GM21390 (cell line): ENCODE measurements around the gene BCL2L12.

Experiments used
- ATAC-seq: cut with Tn5 transposase; IDR thresholded peaks from one replicate; pipeline ENCODE4 v1.9.1; 2021; ENCODE audit not compliant: unreplicated experiment

BCL2L12 gene

DNA sequence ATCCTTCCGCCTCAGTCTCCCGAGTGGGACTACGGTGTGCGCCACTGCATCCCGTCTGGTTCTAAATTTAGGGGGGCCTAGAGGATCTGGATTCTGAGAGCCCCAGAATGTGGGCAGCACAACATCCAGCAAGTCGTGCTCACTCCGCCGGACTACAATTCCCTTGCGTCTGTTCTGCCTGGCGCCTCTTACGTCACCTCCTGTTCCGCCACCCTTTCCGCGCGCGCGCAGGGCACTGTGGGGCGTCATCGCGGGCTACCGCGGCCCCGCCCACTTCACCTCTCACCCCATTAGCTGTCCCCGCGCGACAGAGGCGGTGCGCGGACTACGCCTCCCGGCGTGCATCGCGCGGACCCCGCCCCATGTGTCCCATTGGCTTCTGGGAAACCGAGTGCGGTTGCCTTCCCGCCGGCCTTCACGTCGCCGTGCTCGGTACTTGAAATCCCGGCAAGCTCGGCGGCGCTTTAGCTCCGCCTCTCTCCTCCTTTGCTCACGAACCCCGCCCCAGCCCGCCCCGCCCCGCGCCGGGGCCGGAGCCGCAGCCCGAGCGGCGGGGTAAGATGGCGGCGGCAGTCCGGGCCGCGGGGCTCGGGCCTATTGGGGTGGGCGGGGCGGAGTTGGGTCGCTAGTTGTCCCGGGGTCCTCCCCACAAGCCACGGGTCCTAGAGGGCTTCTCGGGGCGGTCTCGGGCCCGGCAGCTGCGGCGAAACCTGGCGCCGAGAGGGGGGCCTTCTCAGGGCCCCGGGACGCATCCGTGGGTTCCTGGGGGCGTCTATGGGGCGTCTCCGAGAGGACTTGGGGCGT, 23.8 kb upstream of the BCL2L12 start, which contains the start of gene SCAF1:
Gene SCAF1 (plus strand): TSS at position 522 of the 804 bp plus-strand sequence. CDS start 2,818 bp downstream, outside the sequence.
- peak; percentile 59 for ATAC-seq

GRCh38 chr19:49642492-49643035, 23.2 kb upstream of the BCL2L12 start:
- no peak for ATAC-seq

GRCh38 chr19:49643466-49643865, 22.3 kb upstream of the BCL2L12 start:
- no peak for ATAC-seq

GRCh38 chr19:49645592-49645991, 20.1 kb upstream of the BCL2L12 start:
- ATAC-seq: no peak

GRCh38 chr19:49645995-49646394, 19.7 kb upstream of the BCL2L12 start:
- no peak for ATAC-seq

DNA sequence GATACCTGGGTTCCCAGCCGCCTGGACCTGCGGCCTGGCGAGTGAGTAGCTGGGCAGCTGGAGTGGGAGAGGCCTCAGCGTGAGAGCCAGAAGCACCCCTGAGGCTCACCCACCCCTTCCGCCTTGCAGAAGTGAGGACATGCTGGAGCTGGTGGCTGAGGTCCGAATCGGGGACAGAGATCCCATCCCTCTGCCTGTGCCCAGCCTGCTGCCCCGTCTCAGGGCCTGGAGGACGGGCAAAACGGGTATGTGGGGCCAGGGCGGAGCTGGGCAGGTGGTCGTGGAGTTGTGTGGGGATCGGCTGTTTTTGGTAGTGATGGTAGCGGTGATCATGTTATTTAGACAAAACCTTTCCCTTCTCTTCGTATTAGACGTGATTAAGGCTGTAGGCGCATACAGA, 19.1 kb upstream of the BCL2L12 start:
- no peak for ATAC-seq

DNA sequence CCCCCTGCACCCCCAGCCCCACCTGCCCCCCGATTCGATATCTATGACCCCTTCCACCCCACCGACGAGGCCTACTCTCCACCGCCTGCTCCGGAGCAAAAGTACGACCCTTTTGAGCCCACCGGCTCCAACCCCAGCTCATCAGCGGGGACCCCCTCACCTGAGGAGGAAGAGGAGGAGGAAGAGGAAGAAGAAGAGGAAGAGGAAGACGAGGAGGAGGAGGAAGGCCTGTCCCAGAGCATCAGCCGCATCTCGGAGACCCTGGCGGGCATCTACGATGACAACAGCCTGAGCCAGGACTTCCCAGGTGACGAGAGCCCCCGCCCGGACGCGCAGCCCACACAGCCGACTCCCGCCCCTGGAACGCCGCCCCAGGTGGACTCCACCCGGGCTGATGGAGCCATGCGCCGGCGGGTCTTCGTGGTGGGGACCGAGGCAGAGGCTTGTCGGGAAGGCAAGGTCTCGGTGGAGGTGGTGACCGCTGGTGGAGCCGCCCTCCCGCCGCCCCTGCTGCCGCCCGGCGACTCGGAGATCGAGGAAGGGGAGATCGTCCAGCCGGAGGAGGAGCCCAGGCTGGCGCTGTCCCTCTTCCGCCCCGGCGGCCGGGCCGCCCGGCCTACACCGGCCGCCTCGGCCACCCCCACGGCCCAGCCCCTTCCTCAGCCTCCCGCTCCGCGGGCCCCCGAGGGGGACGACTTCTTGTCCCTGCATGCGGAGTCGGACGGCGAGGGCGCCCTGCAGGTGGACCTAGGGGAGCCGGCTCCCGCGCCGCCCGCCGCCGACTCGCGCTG, 14.5 kb upstream of the BCL2L12 start:
- no peak for ATAC-seq

GRCh38 chr19:49651820-49652550, 13.7 kb upstream of the BCL2L12 start:
- ATAC-seq: no peak

DNA sequence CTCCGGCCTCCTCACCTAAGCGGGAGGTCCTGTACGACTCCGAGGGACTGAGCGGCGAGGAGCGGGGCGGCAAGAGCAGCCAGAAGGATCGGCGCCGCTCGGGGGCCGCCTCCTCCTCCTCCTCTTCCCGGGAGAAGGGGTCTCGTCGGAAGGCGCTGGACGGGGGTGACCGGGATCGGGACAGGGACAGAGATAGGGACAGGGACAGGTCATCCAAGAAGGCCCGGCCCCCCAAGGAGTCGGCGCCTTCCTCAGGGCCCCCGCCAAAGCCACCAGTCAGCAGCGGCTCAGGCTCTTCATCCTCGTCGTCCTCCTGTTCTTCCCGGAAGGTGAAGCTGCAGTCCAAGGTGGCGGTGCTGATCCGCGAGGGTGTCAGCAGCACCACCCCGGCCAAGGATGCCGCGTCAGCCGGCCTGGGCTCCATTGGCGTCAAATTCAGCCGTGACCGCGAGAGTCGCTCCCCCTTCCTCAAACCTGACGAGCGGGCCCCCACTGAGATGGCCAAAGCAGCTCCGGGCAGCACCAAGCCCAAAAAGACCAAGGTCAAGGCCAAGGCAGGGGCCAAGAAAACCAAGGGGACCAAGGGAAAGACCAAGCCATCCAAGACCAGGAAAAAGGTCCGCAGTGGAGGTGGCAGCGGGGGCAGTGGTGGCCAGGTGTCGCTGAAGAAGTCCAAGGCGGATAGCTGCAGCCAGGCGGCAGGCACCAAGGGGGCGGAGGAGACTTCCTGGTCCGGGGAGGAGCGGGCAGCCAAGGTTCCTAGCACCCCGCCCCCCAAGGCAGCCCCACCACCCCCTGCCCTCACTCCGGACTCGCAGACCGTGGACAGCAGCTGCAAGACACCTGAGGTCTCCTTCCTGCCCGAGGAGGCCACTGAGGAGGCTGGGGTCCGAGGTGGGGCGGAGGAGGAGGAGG, 12.9 kb upstream of the BCL2L12 start:
- ATAC-seq: no peak

- ATAC-seq: no peak
Observed at GRCh38 chr19:49653466-49653806, 12.3 kb upstream of the BCL2L12 start.

DNA sequence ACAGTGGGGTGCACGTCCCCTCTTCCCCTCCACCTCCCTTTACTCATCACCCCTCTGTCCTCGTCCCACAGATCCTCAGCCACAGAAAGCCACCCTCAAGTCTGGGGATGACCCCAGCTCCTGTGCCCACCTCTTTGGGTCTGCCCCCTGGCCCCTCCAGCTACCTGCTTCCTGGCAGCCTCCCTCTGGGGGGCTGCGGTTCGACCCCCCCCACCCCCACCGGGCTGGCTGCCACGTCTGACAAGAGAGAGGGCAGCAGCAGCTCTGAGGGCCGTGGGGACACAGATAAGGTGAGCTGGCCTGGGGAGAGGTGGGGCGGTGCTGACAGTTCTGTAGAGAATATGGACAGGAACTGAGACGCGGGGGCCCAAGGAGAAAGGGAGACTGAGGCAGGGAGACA, 11.2 kb upstream of the BCL2L12 start:
- no peak for ATAC-seq

DNA sequence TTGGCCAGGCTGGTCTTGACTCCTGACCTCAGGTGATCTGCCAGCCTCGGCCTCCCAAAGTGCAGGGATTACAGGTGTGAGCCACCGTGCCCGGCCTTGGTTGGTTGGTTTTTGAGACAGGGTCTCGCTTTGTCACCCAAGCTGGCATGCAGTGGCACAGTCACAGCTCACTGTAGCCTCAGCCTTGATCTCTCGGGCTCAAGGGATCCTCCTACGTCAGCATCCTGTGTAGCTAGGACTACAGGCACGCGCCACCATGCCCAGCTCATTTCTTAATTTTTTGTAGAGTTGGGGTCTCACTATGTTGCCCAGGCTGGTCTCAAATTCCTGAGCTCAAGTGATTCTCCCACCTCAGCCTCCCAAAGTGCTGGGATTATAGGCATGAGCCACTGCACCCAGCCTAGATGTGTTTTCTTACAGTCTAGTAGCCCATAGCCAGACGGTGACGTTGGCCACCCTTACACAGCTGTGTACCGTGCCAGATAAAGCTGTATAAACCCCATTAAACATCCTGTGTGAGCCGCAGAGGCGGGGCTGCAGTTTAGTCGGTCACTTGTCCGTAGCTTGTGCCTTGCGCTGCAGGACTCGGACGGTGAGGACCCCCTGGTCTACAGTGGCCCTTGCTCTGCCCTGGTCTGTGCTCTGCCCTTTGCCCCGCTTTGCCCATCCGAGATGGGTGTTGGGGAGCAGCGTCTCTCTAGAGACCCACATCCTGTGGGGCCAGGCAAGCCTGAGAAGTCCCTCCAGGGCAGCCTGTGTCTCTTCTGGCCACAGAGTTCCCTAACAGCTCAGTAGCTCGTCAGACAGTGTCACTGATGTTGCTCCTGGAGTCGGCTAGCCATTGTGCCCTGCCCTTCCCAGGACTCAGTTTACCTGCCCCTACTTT, 9.9 kb upstream of the BCL2L12 start:
- no peak for ATAC-seq

DNA sequence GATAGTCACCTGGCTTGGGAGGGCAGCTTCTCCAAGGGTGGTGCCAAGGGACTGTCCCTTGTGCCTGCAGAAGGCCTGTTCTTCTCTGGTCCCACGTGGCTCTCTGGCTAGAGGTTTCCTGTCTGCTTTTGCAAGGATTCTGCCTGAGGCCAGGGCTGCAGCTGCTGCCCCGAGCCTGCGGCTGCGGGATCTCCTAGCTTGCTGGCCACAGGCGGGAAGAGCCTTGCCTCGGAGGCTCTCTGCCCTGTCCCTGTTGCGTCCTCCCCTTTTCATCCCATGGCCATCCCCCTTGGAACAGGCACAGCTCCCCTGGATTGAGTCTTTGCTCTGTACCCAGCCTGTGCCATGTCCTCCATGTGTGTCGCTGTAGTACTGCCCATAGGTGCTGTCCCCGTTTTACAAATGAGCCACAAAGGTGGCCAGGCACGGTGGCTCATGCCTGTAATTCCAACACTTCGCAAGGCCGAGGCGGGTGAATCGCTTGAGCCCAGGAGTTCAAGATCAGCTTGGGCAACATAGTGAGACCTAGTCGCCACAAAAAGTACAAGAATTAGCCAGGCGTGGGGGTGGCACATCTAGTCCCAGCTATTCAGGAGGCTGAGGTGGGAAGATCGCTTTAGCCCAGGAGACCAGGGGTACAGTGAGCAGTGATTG, 9.2 kb upstream of the BCL2L12 start:
- no peak for ATAC-seq

DNA sequence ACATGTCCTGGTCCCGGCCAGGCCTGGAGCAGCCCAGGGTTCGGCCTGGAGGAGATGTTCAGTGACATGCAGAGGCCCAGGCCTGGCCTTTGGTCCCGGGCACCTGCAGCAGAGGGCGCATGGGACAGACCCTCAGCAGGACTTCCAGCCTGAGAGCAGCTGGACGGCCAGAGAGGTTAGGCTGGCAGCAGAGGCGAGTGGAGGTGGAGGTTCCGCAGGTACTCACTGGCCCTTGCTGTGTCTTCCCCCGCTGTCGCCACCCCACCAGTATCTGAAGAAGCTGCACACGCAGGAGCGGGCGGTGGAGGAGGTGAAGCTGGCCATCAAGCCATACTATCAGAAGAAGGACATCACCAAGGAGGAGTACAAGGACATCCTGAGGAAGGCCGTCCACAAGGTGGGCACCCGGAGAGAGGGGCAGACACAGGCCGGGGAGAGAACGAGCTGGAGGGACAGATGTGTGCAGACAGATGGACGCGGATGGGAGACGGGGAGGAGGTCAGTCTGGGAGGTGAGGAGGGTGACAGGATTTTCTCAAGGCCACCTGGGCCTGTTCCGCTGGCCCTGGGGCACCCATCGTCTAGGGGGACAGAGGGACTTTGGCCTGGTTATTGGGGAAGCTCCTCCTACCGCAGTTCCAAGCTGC, 8.1 kb upstream of the BCL2L12 start:
- no peak for ATAC-seq

GRCh38 chr19:49658139-49658517, 7.6 kb upstream of the BCL2L12 start:
- no peak for ATAC-seq

DNA sequence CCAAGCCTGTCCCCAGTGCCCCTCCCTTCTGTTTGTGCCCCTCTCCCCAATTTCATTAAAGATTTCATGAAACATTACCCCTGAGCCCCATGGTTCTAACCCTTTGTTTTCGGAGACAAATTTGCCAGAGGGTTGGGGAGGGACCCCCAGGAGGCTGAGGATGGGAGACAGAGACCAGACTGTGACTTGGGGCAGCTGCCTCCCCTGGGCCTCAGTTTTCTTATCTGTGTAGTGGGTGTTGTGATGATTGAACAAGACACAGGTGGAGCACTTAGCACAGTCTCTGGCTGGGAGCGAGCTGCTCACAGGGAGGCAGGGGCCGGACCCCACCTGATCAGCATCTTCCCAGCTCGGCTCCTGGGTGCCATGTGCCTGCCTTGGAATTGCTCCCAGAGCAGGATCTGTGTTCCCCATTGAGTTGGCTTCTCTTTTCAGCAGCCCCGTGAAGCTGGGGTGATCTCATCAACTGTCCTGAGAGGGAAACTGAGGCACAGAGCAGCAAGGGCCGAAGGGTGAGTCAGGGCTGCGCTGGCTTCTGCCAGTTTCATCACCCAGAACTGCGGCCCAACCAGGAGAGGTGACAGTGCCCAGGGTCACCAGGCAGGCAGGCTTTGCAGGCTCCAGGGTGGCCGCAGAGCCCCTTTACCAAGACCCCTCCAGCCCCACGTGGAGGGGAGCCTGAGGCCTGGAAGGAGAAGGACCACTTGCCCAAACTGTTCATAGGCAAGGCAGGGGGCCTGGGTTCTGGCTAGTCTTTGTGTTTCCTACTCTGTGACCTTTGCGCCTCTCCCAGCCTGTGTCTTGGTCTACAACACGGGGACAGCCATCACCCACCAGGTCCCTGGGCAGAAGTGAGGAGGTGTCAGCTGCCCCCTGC, 6.9 kb upstream of the BCL2L12 start:
- ATAC-seq: no peak

DNA sequence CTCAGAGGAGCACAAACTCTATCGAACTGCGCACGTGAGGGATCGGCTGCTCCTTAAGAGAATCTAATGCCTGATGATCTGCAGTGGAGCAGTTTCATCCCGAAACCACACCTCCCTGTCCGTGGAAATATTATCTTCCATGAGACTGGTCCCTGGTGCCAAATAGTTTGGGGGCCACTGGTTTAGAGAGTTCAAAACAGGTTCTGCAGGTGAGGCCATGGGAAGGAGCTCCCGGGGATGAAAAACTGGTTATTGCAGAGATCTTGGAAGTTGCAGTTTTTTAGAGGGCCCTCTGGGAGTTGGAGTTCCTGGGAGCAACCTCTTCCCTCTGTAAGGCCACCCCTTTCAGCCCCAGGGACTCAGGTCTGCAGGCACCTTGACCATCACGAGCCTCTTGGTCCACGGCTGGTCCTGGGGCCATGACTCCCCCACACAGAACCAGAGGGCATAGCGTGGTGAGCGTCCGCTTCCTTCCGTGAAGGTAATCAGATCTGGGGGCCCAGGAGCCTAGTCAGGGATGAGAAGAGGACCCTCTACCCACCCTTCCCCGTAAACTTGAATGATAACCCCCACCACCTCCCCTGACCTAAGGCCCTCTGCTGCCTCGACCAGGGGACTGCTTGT, 5.3 kb upstream of the BCL2L12 start:
- ATAC-seq: no peak
